BJ (cell line): ENCODE measurements around the gene MRPL34. TPM values are rescaled to one million over a fixed set of nuclear protein-coding genes. Genes with fewer than 3 reads are reported as not detected.

Experiments
- CTCF ChIA-PET: fragments of 350-600 bp; formaldehyde crosslinking; extraction: SDS; loops from one replicate; lab custom pipeline; 2021; ENCODE audit warnings: antibody characterized with exemption, inconsistent platforms; lab: Yijun Ruan, JAX
- POLR2A ChIA-PET: fragments of 300-600 bp; sonication (Branson Sonifier 250); formaldehyde crosslinking; extraction: SDS; loops from one replicate; lab custom pipeline; 2021; ENCODE audit warnings: antibody characterized with exemption; lab: Charles Lee
- DNase-seq: peaks from one replicate; pipeline ENCODE4 v3.0.0-alpha.2; 2011; ENCODE audit warnings: low read depth
- H3K27me3 ChIP-seq: 2 replicates; pipeline ENCODE4 v1.6.0; 2011; ENCODE audit warnings: low read length; ENCODE audit not compliant: control insufficient read depth, insufficient read depth
- H3K36me3 ChIP-seq: 2 replicates; pipeline ENCODE4 v1.5.1; 2011; ENCODE audit warnings: low read length; ENCODE audit not compliant: control insufficient read depth, insufficient read depth
- H3K4me3 ChIP-seq: 2 replicates; pipeline ENCODE4 v1.5.1; 2011; ENCODE audit warnings: low read depth, mild to moderate bottlenecking, control low read depth, low read length
- CTCF ChIP-seq: IDR thresholded peaks from 2 replicates; pipeline ENCODE4 v1.5.1; 2011; ENCODE audit warnings: low read depth, mild to moderate bottlenecking, control low read depth, inconsistent platforms, low read length, moderate library complexity; ENCODE audit not compliant: insufficient read depth
- polyA plus RNA-seq: library from polyadenylated mRNA; depleted of rRNA; stranded (reverse); fragments of >200 nt; gene quantifications from 2 replicates; pipeline ENCODE4 v1.2.3, GENCODE V29; 2011

Gene MRPL34
- polyA plus RNA-seq, 1 experiment: 19.9 TPM

GRCh38 chr19:17275441-17276175 lies 30.1 kb upstream of the MRPL34 start:
- no peak overlapping the region for H3K4me3 ChIP-seq
- POLR2A ChIA-PET: no interaction called here
- H3K36me3 ChIP-seq: peaks cover 23% of the 10 kb centered on the region
- no peaks in the 10 kb centered on the region for H3K27me3 ChIP-seq
- CTCF ChIA-PET: interaction anchor here (0.6 kb wide), 1 partner anchor 178 kb away, joined by 3 read pairs; no protein-coding TSS in a partner anchor
- no peak for TF ChIP-seq CTCF
- no peak for DNase-seq

GRCh38 chr19:17279436-17279835 lies 26.2 kb upstream of the MRPL34 start:
- ChIA-PET POLR2A (no interaction called here), CTCF (interaction anchor here (0.6 to 1.3 kb wide), 2 partner anchors 24 to 551 kb away, joined by 3 read pairs; partner anchors contain the start of gene ABHD8)
- DNase-seq: no peak
- Histone ChIP-seq H3K4me3 (no peak overlapping the region), H3K27me3 (no peaks in the 10 kb centered on the region), H3K36me3 (peaks cover 11% of the 10 kb centered on the region)
- TF ChIP-seq CTCF: no peak

GRCh38 chr19:17281391-17282304 lies 24.0 kb upstream of the MRPL34 start, which contains the start of gene ANKLE1:
TSS of gene ANKLE1 (plus strand) at chr19:17281901. CDS start at chr19:17281921, 20 bp downstream.
- ChIA-PET CTCF (interaction anchor here (0.6 to 4.2 kb wide), 16 partner anchors 10 to 218 kb away, joined by 3 to 25 read pairs (median 5); partner anchors contain the start of genes BABAM1, HAUS8, OCEL1 and USE1), POLR2A (no interaction called here)
- no peak for TF ChIP-seq CTCF
- H3K27me3 ChIP-seq: no peaks in the 10 kb centered on the region
- peak within 1 kb of the TSS; percentile 34 for H3K4me3 ChIP-seq
- peaks cover 5% of the 10 kb centered on the region for H3K36me3 ChIP-seq
- DNase-seq: no peak

- TF ChIP-seq CTCF: peak; percentile 95
- Histone ChIP-seq H3K36me3 (no peaks in the 10 kb centered on the region), H3K27me3 (no peaks in the 10 kb centered on the region), H3K4me3 (peak overlapping the region; percentile 28)
- CTCF ChIA-PET: interaction anchor here (0.6 to 4.2 kb wide), 20 partner anchors 9 to 219 kb away, joined by 3 to 25 read pairs (median 5); partner anchors contain the start of genes BABAM1, HAUS8, OCEL1 and USE1
- DNase-seq: no peak
- POLR2A ChIA-PET: no interaction called here
Observed at GRCh38 chr19:17282488-17283125, 23.1 kb upstream of the MRPL34 start.
